DMS153 (cell line): ENCODE data around the gene RAB17.

ENCODE experiments used
- DNase-seq: peaks from one replicate; lab custom pipeline; 2025; lab: John Stamatoyannopoulos, UW

Gene RAB17

GRCh38 chr2:237590272-237591140, at the start of gene RAB17:
Gene RAB17, minus strand, starts transcription at chr2:237590734. Its CDS starts 4,580 bp downstream, at chr2:237586154.
- DNase-seq = peak; percentile 39

- no peak for DNase-seq
Observed at GRCh38 chr2:237639836-237640220, 49.3 kb upstream of the RAB17 start.

- DNase-seq = no peak
Observed at GRCh38 chr2:237639052-237639835, 48.7 kb upstream of the RAB17 start.

- DNase-seq = no peak
Observed at GRCh38 chr2:237638176-237638575, 47.6 kb upstream of the RAB17 start.

GRCh38 chr2:237637429-237638135, 47.0 kb upstream of the RAB17 start:
- no peak for DNase-seq

GRCh38 chr2:237636578-237636977, 46.0 kb upstream of the RAB17 start:
- no peak for DNase-seq

- no peak for DNase-seq
Observed at GRCh38 chr2:237633061-237633561, 42.6 kb upstream of the RAB17 start.

GRCh38 chr2:237631801-237632585, 41.5 kb upstream of the RAB17 start:
- DNase-seq = no peak

- DNase-seq = no peak
Observed at GRCh38 chr2:237631007-237631785, 40.7 kb upstream of the RAB17 start.

- DNase-seq = no peak
Observed at GRCh38 chr2:237630216-237631000, 39.9 kb upstream of the RAB17 start.

- DNase-seq = no peak
Observed at GRCh38 chr2:237629739-237630138, 39.2 kb upstream of the RAB17 start.

- DNase-seq = no peak
Observed at GRCh38 chr2:237629188-237629534, 38.6 kb upstream of the RAB17 start.

GRCh38 chr2:237628247-237629187, 38.0 kb upstream of the RAB17 start:
- no peak for DNase-seq

- no peak for DNase-seq
Observed at GRCh38 chr2:237627441-237628246, 37.1 kb upstream of the RAB17 start, which contains the start of gene LRRFIP1. Gene LRRFIP1, plus strand, starts transcription at chr2:237627587. Its CDS starts 58 bp downstream, at chr2:237627645.

GRCh38 chr2:237626813-237627440, 36.4 kb upstream of the RAB17 start:
- DNase-seq = no peak

- no peak for DNase-seq
Observed at GRCh38 chr2:237625777-237626176, 35.2 kb upstream of the RAB17 start.

- no peak for DNase-seq
Observed at GRCh38 chr2:237625216-237625705, 34.7 kb upstream of the RAB17 start.
